ENCODE results near the gene RBMS3. TPM values are rescaled to one million over a fixed set of nuclear protein-coding genes. Genes with fewer than 3 reads are reported as not detected.

RBMS3 gene
- total RNA-seq, 5 donors from 2014 or later (not counting 1 experiment from before 2014, with no cell fraction given) = 0.62 to 2.9 (median 1.4) TPM

DNA sequence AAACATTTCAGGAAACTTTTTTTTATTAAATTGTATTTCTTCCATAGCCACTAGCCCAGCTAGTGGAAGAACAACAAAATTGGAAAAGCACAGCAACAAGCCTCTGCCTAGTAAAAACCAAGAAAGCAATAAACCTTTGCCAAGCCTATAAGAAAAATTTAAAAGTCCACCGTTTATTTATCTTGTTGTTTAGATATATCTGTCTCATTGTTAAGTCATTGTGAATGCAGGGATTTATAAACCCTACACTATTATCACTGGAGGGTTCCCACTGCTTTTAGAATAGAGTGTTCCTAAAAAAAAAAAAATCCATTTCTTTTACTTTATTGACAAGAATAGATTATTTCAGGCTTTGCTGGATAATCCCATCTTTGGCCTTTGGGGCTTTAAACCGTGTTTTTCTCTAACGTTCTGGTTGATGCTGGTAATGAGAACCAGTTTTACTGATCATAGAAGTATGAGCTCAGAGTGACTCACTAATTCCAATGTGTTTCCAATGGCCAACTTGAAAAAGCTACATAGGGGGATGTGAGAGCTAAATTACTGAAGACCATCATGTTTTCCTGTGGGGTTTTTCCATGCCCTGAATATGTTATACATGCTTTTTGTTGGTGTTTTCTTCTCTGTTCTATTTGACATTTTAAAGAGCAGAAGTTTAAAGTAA lies 634.1 kb downstream of the RBMS3 start:
- Histone ChIP-seq H3K4me1 (ENCODE audit: control insufficient read depth in 1 of 2, extremely low read depth in 1 of 2, insufficient read depth in 2 of 2, low read length in 2 of 2) (no peaks in the 10 kb centered on the region), H3K27ac (ENCODE audit: low read length) (no peak overlapping the region), H3K36me3 (ENCODE audit: control insufficient read depth in 2 of 2, extremely low read depth in 1 of 2, insufficient read depth in 1 of 2, low read length in 1 of 2) (no peaks in the 10 kb centered on the region), H3K27me3 (replicated peaks in 1 of 2; ENCODE audit: control insufficient read depth in 2 of 2, extremely low read depth in 1 of 2, insufficient read depth in 2 of 2, low read length in 1 of 2) (no peaks in the 10 kb centered on the region), H3K9me3 (no peaks in the 10 kb centered on the region), H3K4me3 (ENCODE audit: control insufficient read depth in 1 of 2, extremely low read depth in 1 of 2, low read length in 1 of 2) (no peak overlapping the region)
- no peak for ATAC-seq (replicated peaks in 1 of 4)
- no peak for DNase-seq
- H3K9me3 Mint-ChIP-seq = no peaks in the 10 kb centered on the region
- 50% methylated on average over 2 of the region's 3 CpGs for WGBS (ENCODE audit: insufficient coverage)
- no peak overlapping the region for H3K4me3 Mint-ChIP-seq
- H3K36me3 Mint-ChIP-seq = no peaks in the 10 kb centered on the region
- no peaks in the 10 kb centered on the region for H3K4me1 Mint-ChIP-seq
- ChIA-PET POLR2A (no interaction called here), CTCF (no interaction called here)
- H3K27ac Mint-ChIP-seq = no peak overlapping the region
- peaks cover 1 to 9% of the 10 kb centered on the region in 2 donors for H3K27me3 Mint-ChIP-seq

DNA sequence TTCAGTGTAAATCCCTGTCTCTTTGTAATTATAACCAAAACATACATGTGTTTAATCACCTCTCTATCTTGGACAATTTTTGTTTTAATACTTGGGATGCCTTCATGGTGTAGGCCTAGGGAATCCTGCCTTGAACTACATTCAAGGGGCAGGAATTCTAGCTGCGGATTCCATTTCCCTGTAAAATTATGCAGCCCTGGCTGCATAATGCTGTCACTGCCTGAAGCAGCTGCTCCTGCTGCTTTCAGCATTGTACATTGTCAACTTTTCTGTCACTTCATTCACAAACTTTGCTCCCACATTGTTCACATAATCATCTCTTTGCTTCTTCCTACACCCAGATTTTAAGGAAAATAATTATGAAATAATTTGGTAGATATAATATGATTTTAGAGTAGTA lies 638.7 kb downstream of the RBMS3 start:
- Mint-ChIP-seq H3K36me3 (no peaks in the 10 kb centered on the region), H3K4me1 (no peaks in the 10 kb centered on the region), H3K9me3 (no peaks in the 10 kb centered on the region), H3K27ac (no peak overlapping the region), H3K4me3 (no peak overlapping the region), H3K27me3 (peaks cover 0 to 11% of the 10 kb centered on the region in 2 donors)
- Histone ChIP-seq H3K36me3 (ENCODE audit: control insufficient read depth in 2 of 2, extremely low read depth in 1 of 2, insufficient read depth in 1 of 2, low read length in 1 of 2) (no peaks in the 10 kb centered on the region), H3K4me3 (ENCODE audit: control insufficient read depth in 1 of 2, extremely low read depth in 1 of 2, low read length in 1 of 2) (no peak overlapping the region), H3K9me3 (no peaks in the 10 kb centered on the region), H3K27ac (ENCODE audit: low read length) (no peak overlapping the region), H3K4me1 (ENCODE audit: control insufficient read depth in 1 of 2, extremely low read depth in 1 of 2, insufficient read depth in 2 of 2, low read length in 2 of 2) (no peaks in the 10 kb centered on the region), H3K27me3 (replicated peaks in 1 of 2; ENCODE audit: control insufficient read depth in 2 of 2, extremely low read depth in 1 of 2, insufficient read depth in 2 of 2, low read length in 1 of 2) (no peaks in the 10 kb centered on the region)
- CTCF ChIA-PET = no interaction called here
- POLR2A ChIA-PET = no interaction called here
- ATAC-seq (replicated peaks in 1 of 4) (no peak), DNase-seq (no peak)
- WGBS (ENCODE audit: insufficient coverage) = 63% methylated on average over 1 of the region's 1 CpG

GRCh38 chr3:29922992-29923746 lies 642.3 kb downstream of the RBMS3 start:
- WGBS (ENCODE audit: insufficient coverage) = 73% methylated on average over 1 of the region's 5 CpGs
- Mint-ChIP-seq H3K27ac (no peak overlapping the region), H3K27me3 (peaks cover 0 to 11% of the 10 kb centered on the region in 2 donors), H3K36me3 (no peaks in the 10 kb centered on the region), H3K4me3 (no peak overlapping the region), H3K9me3 (no peaks in the 10 kb centered on the region), H3K4me1 (no peaks in the 10 kb centered on the region)
- no peaks in the 10 kb centered on the region for H3K27me3 ChIP-seq (replicated peaks in 1 of 2; ENCODE audit: control insufficient read depth in 2 of 2, extremely low read depth in 1 of 2, insufficient read depth in 2 of 2, low read length in 1 of 2)
- ChIA-PET CTCF (no interaction called here), POLR2A (no interaction called here)
- no peak overlapping the region for H3K27ac ChIP-seq (ENCODE audit: low read length)
- ATAC-seq (replicated peaks in 1 of 4) (no peak), DNase-seq (no peak)
- no peaks in the 10 kb centered on the region for H3K4me1 ChIP-seq (ENCODE audit: control insufficient read depth in 1 of 2, extremely low read depth in 1 of 2, insufficient read depth in 2 of 2, low read length in 2 of 2)
- H3K4me3 ChIP-seq (ENCODE audit: control insufficient read depth in 1 of 2, extremely low read depth in 1 of 2, low read length in 1 of 2) = no peak overlapping the region
- H3K9me3 ChIP-seq = no peaks in the 10 kb centered on the region
- no peaks in the 10 kb centered on the region for H3K36me3 ChIP-seq (ENCODE audit: control insufficient read depth in 2 of 2, extremely low read depth in 1 of 2, insufficient read depth in 1 of 2, low read length in 1 of 2)

DNA sequence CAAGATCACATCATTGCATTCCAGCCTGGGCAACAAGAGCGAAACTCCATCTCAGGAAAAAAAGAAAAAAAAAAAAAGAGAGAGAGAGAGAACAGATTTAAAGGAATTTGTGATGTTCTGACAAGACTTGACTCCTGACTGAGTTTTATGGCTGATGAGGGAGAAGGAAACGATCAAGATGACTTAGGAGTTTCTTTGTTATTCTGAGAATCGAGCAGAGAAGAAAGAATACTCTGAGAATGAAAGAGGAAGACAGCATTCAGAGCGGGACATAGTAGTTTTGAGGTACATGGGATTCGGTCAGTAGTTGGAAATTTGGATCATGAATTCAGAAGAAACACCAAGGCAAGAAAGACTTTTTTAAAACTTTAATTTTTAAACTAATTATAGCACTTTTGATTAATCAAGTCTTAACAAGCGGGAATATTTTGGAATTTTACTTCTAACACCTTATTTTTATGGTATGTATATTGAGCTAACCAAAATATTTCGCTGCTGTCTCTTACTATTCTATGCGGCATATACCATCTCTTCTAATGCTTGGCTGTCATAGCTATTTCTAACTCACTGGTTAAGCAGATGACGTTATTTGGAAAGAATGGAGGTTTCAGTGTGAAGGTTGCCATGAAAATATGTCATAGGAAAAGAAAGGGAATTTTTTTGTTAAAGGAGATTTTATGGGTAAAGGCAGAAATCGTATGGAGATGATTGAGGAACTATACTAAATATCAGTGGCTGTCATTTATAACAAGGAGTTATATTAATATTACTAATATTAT lies 644.1 kb downstream of the RBMS3 start:
- WGBS (ENCODE audit: insufficient coverage) = 31% methylated on average over 2 of the region's 10 CpGs
- Mint-ChIP-seq H3K27ac (no peak overlapping the region), H3K4me3 (no peak overlapping the region), H3K9me3 (no peaks in the 10 kb centered on the region), H3K36me3 (no peaks in the 10 kb centered on the region), H3K4me1 (no peaks in the 10 kb centered on the region), H3K27me3 (peaks cover 0 to 7% of the 10 kb centered on the region in 2 donors)
- no peaks in the 10 kb centered on the region for H3K9me3 ChIP-seq
- H3K36me3 ChIP-seq (ENCODE audit: control insufficient read depth in 2 of 2, extremely low read depth in 1 of 2, insufficient read depth in 1 of 2, low read length in 1 of 2) = no peaks in the 10 kb centered on the region
- ChIA-PET CTCF (no interaction called here), POLR2A (no interaction called here)
- H3K27ac ChIP-seq (ENCODE audit: low read length) = no peak overlapping the region
- H3K4me1 ChIP-seq (ENCODE audit: control insufficient read depth in 1 of 2, extremely low read depth in 1 of 2, insufficient read depth in 2 of 2, low read length in 2 of 2) = no peaks in the 10 kb centered on the region
- H3K27me3 ChIP-seq (replicated peaks in 1 of 2; ENCODE audit: control insufficient read depth in 2 of 2, extremely low read depth in 1 of 2, insufficient read depth in 2 of 2, low read length in 1 of 2) = no peaks in the 10 kb centered on the region
- DNase-seq (no peak), ATAC-seq (replicated peaks in 1 of 4) (no peak)
- H3K4me3 ChIP-seq (ENCODE audit: control insufficient read depth in 1 of 2, extremely low read depth in 1 of 2, low read length in 1 of 2) = no peak overlapping the region

- no peaks in the 10 kb centered on the region for H3K4me1 ChIP-seq (ENCODE audit: control insufficient read depth in 1 of 2, extremely low read depth in 1 of 2, insufficient read depth in 2 of 2, low read length in 2 of 2)
- 20% methylated on average over 1 of the region's 2 CpGs for WGBS (ENCODE audit: insufficient coverage)
- DNase-seq (no peak), ATAC-seq (replicated peaks in 1 of 4) (no peak)
- Mint-ChIP-seq H3K9me3 (no peaks in the 10 kb centered on the region), H3K36me3 (no peaks in the 10 kb centered on the region), H3K4me1 (no peaks in the 10 kb centered on the region), H3K27ac (no peak overlapping the region), H3K4me3 (no peak overlapping the region), H3K27me3 (peaks cover 0 to 9% of the 10 kb centered on the region in 2 donors)
- no peaks in the 10 kb centered on the region for H3K27me3 ChIP-seq (replicated peaks in 1 of 2; ENCODE audit: control insufficient read depth in 2 of 2, extremely low read depth in 1 of 2, insufficient read depth in 2 of 2, low read length in 1 of 2)
- H3K27ac ChIP-seq (ENCODE audit: low read length) = no peak overlapping the region
- H3K9me3 ChIP-seq = no peaks in the 10 kb centered on the region
- no peaks in the 10 kb centered on the region for H3K36me3 ChIP-seq (ENCODE audit: control insufficient read depth in 2 of 2, extremely low read depth in 1 of 2, insufficient read depth in 1 of 2, low read length in 1 of 2)
- H3K4me3 ChIP-seq (ENCODE audit: control insufficient read depth in 1 of 2, extremely low read depth in 1 of 2, low read length in 1 of 2) = no peak overlapping the region
- POLR2A ChIA-PET = no interaction called here
- CTCF ChIA-PET = no interaction called here
Observed at GRCh38 chr3:29926378-29926777, 645.5 kb downstream of the RBMS3 start.

- DNase-seq = no peak
- Mint-ChIP-seq H3K27ac (no peak overlapping the region), H3K4me3 (no peak overlapping the region), H3K4me1 (no peaks in the 10 kb centered on the region), H3K9me3 (no peaks in the 10 kb centered on the region), H3K36me3 (no peaks in the 10 kb centered on the region), H3K27me3 (peaks cover 1 to 17% of the 10 kb centered on the region in 2 donors)
- no peak for ATAC-seq (replicated peaks in 1 of 4)
- H3K27ac ChIP-seq (ENCODE audit: low read length) = no peak overlapping the region
- no peaks in the 10 kb centered on the region for H3K9me3 ChIP-seq
- ChIA-PET CTCF (no interaction called here), POLR2A (no interaction called here)
- no CpG with 5 or more reads among the region's 2 CpGs for WGBS (ENCODE audit: insufficient coverage)
- H3K4me1 ChIP-seq (ENCODE audit: control insufficient read depth in 1 of 2, extremely low read depth in 1 of 2, insufficient read depth in 2 of 2, low read length in 2 of 2) = no peaks in the 10 kb centered on the region
- H3K27me3 ChIP-seq (replicated peaks in 1 of 2; ENCODE audit: control insufficient read depth in 2 of 2, extremely low read depth in 1 of 2, insufficient read depth in 2 of 2, low read length in 1 of 2) = no peaks in the 10 kb centered on the region
- no peak overlapping the region for H3K4me3 ChIP-seq (ENCODE audit: control insufficient read depth in 1 of 2, extremely low read depth in 1 of 2, low read length in 1 of 2)
- no peaks in the 10 kb centered on the region for H3K36me3 ChIP-seq (ENCODE audit: control insufficient read depth in 2 of 2, extremely low read depth in 1 of 2, insufficient read depth in 1 of 2, low read length in 1 of 2)
Observed at GRCh38 chr3:29932696-29933325, 651.9 kb downstream of the RBMS3 start.

Measured in T-cell (primary cell).